NB4 (cell line): Measurements from ENCODE around the gene AMH.
A peak's percentile ranks its signal among the peaks of the same experiment; 100 is the strongest.

Experiments used
- DNase-seq: peaks from one replicate; pipeline ENCODE4 v3.0.0; 2010; ENCODE audit warnings: low read depth
- H3K4me3 ChIP-seq: one replicate; pipeline ENCODE4 v1.5.1; 2011; ENCODE audit warnings: mild to moderate bottlenecking, low read depth, low read length, moderate library complexity
- MYC ChIP-seq: IDR thresholded peaks from 2 replicates; pipeline ENCODE4 v1.6.1; 2011; ENCODE audit warnings: low read depth, low read length
- POLR2A ChIP-seq: IDR thresholded peaks from 2 replicates; pipeline ENCODE4 v1.6.1; 2011; ENCODE audit warnings: mild to moderate bottlenecking; ENCODE audit not compliant: insufficient read length; ENCODE audit errors: extremely low read depth
- TF ChIP-seq, protein P1 (sequence below): IDR thresholded peaks from one replicate; pipeline ENCODE4 v1.5.1; 2012; ENCODE audit warnings: low read depth, low read length
- TF ChIP-seq, protein P2 (sequence below): IDR thresholded peaks from 2 replicates; pipeline ENCODE4 v1.6.1; 2011; ENCODE audit warnings: low read depth, low read length

Gene AMH

DNA sequence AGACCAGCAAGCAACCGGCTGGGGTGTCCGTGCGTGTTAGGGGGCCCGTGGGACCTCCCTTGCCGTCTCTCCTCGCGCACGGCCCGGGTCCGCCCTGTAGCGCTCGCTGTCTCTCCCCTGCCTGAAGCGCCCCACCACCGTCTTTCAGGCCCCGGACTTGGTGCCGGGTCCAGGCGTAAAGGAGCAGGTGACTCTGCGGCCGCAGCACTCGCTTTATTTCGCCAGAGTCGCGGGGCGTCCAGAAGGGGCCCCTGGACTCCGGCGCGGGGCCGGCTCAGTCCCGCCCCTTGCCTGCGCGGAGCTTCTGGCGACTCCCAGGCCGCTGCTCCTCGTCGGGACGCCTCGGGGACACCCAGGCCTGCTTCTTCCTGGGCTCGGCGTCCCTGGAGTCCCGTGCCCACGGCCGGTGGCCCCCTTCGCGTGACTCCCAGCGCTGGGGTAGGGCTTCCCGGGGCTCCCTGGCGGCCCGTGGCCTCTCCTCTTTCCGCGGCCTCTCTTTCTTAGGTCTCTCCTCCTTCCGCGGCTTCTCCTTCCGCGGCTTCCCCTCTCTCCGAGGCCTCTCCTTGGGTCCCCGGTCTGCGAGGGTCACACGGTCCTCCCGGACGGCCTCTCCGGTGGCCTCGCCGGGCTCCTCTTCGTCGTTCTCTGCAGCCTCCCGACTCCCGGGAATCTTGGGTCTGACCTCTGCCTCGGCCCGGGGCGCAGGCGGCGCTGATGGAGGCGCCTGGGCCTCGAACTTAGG lies 3.1 kb downstream of the AMH start:
- TF ChIP-seq, protein P1, sequence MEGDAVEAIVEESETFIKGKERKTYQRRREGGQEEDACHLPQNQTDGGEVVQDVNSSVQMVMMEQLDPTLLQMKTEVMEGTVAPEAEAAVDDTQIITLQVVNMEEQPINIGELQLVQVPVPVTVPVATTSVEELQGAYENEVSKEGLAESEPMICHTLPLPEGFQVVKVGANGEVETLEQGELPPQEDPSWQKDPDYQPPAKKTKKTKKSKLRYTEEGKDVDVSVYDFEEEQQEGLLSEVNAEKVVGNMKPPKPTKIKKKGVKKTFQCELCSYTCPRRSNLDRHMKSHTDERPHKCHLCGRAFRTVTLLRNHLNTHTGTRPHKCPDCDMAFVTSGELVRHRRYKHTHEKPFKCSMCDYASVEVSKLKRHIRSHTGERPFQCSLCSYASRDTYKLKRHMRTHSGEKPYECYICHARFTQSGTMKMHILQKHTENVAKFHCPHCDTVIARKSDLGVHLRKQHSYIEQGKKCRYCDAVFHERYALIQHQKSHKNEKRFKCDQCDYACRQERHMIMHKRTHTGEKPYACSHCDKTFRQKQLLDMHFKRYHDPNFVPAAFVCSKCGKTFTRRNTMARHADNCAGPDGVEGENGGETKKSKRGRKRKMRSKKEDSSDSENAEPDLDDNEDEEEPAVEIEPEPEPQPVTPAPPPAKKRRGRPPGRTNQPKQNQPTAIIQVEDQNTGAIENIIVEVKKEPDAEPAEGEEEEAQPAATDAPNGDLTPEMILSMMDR: no peak
- DNase-seq: no peak
- no peak overlapping the region for H3K4me3 ChIP-seq

DNA sequence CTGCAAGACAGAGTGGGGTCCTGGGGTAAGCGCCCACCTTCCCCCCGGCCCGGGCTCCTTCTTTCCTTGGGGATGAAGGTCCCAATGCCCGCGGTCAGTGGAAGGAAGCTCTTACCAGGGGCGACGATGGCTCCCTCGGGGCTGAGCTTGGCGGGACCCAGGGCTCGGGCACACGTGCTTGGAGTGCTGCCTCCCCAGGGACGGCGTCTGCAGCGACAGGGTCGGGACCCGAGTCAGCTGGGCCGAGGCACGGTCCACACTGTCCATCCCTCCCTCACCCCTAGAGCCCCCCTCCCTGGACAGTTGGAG lies 3.6 kb downstream of the AMH start:
- TF ChIP-seq, protein P2, sequence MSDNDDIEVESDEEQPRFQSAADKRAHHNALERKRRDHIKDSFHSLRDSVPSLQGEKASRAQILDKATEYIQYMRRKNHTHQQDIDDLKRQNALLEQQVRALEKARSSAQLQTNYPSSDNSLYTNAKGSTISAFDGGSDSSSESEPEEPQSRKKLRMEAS: no peak
- TF ChIP-seq, protein P1: no peak
- TF ChIP-seq POLR2A (no peak), MYC (no peak)
- DNase-seq: peak; percentile 36
- H3K4me3 ChIP-seq: no peak overlapping the region

DNA sequence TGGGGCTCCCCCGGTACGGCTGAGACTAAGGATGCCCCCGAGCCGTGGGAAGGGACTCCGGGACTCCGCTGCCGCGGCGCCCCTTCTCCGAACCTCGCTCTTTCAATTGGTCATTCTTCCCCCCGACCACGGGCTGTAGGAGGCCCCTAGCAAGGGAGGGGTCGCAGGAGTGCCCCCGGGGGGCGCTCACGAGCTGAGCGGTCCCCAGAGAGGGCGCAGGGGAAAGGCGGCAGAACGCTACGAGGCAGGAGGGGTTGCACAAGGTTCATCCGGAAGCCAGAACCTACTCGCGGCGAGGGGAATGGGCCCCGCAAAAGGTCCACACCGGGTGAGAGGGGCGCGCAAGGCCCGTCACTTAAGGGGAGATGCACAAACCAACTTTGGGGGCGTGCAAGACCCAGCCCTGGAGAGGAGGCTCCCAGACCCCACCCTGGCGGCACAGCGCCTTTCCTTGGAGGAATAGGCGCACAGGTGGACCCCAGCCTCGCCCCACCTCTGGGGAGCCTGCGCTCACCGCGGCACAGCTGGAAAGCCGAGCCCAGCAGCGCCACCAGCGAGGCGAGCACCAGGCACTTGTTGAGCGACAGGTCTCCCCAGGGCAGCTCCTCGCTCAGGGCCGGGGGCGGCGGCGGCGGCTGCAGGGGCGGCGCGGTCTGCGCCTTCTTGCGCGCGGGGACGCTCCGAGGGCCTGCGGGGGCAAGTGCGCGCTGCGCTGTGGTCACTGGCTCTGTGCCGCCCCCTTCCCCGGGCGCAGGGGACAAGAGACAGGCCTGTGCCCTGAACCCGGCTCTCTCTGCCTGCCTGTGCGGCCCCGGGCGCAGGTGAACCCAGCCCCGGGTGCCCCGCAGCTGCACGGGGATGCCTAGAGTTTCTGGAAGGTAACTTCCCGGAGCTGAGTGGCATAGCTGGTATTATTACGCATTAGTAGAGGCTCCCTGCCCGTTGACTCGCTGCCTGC lies 4.3 kb downstream of the AMH start:
- no peak overlapping the region for H3K4me3 ChIP-seq
- TF ChIP-seq, protein P1: peak; percentile 44
- no peak for TF ChIP-seq MYC
- peak; percentile 76 for DNase-seq

DNA sequence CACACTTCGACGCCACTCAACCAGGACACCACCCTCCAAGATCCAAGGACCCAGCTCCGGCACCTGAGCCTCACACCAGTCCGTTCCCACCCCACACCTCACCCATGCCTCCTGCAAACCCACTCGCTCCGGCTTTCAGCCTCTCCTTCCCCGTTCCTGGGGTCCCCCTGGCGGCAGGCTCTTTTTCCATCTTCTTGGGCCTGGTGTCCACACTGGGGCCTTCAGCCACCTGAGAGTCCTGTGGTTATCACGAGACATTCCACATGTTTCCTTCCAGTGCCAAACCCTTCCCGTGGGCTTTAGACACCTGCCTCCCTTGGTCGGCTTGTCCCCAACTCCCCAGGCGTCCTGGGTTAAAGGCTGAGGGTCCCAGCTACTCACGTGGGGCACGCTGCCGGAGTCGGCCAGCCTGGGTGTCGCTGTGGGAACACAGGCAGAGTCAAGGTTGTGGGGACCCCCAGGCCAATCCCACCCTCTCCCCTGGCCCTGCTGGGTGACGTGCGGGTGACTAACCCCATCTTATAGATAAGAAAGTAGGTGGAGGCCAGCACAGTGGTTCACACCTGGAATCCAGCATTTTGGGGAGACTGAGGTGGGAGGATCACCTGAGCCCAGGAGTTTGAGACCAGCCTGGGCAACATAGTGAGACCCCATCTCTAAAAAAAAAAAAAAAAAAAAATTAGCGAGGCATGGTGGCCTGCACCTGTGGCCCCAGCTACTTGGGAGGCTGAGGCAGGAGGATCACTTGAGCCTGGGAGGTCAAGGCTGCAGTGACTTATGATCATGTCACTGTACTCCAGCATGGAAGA lies 5.1 kb downstream of the AMH start:
- H3K4me3 ChIP-seq: no peak overlapping the region
- DNase-seq: no peak

DNA sequence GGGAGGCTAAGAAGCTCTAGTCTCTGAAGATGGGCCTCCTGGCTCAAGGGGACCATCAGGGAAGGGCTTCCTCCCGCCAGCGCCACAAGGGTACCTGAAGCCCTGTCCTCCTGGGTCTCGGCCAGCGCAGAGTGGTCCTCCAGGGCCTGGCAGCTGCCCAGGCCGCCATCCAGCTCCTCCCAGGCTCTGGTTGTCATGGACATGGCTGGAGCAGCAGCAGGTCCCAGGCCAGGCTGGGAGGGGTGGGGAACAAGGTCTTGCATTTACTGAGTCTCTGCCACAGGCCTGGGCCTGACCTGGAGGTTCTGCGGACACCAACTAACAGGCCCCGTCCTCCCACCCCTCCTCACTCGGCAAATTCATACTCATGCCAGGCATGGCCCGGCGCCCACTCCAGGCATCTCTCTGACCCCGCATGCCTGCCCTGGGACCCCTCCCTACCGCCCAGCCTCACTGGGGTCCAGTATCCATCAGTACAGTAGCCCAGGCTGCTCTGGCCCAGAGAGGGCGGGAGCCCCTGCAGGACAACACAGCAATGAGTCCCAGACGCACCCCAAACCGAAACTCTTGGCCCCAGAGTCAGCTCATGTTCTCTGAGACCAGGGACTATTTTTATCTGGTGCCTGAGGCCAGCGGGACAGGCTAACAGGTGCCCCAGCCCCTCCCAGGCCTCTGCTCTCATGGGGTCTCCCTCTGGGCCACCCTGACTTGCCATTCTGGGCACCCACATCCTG lies 6.2 kb downstream of the AMH start:
- H3K4me3 ChIP-seq: no peak overlapping the region
- TF ChIP-seq, protein P1: no peak
- TF ChIP-seq POLR2A (no peak), MYC (no peak)
- TF ChIP-seq, protein P2: no peak
- DNase-seq: no peak

More for the DNA sequence above, 5.1 kb downstream of the AMH start:
- TF ChIP-seq MYC (no peak), POLR2A (no peak)
- TF ChIP-seq, protein P2: no peak
- TF ChIP-seq, protein P1: no peak
